Chondrocyte (in vitro differentiated cells): ENCODE results near the gene FHIP1B. TPM values are rescaled to one million over a fixed set of nuclear protein-coding genes. Genes with fewer than 3 reads are reported as not detected.

Experiments
- DNase-seq: peaks from one replicate; pipeline ENCODE4 v3.0.0; 2021; ENCODE audit warnings: mixed read lengths, low spot score
- H3K27ac Mint-ChIP-seq: one replicate; pipeline ENCODE4 v1.8.0; 2021; ENCODE audit warnings: mild to moderate bottlenecking, moderate library complexity, mixed read lengths; ENCODE audit not compliant: unreplicated experiment
- H3K27me3 Mint-ChIP-seq: 2 replicates; pipeline ENCODE4 v1.8.0; 2021; ENCODE audit warnings: low read depth, mixed read lengths
- H3K36me3 Mint-ChIP-seq: 2 replicates; pipeline ENCODE4 v1.8.0; 2021; ENCODE audit warnings: low read depth, mixed read lengths
- H3K4me1 Mint-ChIP-seq: 2 replicates; pipeline ENCODE4 v1.8.0; 2021; ENCODE audit warnings: low read depth, mild to moderate bottlenecking, mixed read lengths
- H3K4me3 Mint-ChIP-seq: one replicate; pipeline ENCODE4 v1.8.0; 2021; ENCODE audit warnings: mild to moderate bottlenecking, moderate library complexity, mixed read lengths; ENCODE audit not compliant: unreplicated experiment
- H3K9me3 Mint-ChIP-seq: 2 replicates; pipeline ENCODE4 v1.8.0; 2021; ENCODE audit warnings: low read depth, mixed read lengths
- CTCF ChIP-seq: fragments of 200-600 bp; sonication (generic); IDR thresholded peaks from 2 replicates; pipeline ENCODE4 v1.5.0; 2021; ENCODE audit warnings: antibody characterized with exemption, mild to moderate bottlenecking, moderate library complexity
- total RNA-seq: library from RNA; stranded (reverse); gene quantifications from 3 replicates; pipeline ENCODE4 v1.2.1, GENCODE V29; 2021

The FHIP1B gene
- total RNA-seq, 1 donor from 2014 or later = 19.8 TPM

- TF ChIP-seq CTCF = no peak
- H3K36me3 Mint-ChIP-seq = no peaks in the 10 kb centered on the region
- H3K27ac Mint-ChIP-seq = no peak overlapping the region
- no peak overlapping the region for H3K4me3 Mint-ChIP-seq
- H3K9me3 Mint-ChIP-seq = no peaks in the 10 kb centered on the region
- peaks cover 28% of the 10 kb centered on the region for H3K27me3 Mint-ChIP-seq
- no peak for DNase-seq
- no peaks in the 10 kb centered on the region for H3K4me1 Mint-ChIP-seq
These were observed 6.3 kb upstream of the FHIP1B start for GRCh38 chr11:6240781-6241180.

GRCh38 chr11:6240139-6240538 is 5.7 kb upstream of the FHIP1B start:
- Mint-ChIP-seq H3K27ac (no peak overlapping the region), H3K4me3 (no peak overlapping the region), H3K9me3 (no peaks in the 10 kb centered on the region), H3K36me3 (no peaks in the 10 kb centered on the region), H3K27me3 (peaks cover 23% of the 10 kb centered on the region), H3K4me1 (peaks cover 3% of the 10 kb centered on the region)
- DNase-seq = no peak
- no peak for TF ChIP-seq CTCF

- Mint-ChIP-seq H3K36me3 (no peaks in the 10 kb centered on the region), H3K4me3 (no peak within 1 kb of the TSS), H3K27me3 (peaks cover 17% of the 10 kb centered on the region), H3K9me3 (no peaks in the 10 kb centered on the region), H3K4me1 (peaks cover 10% of the 10 kb centered on the region), H3K27ac (no peak within 1 kb of the TSS)
- TF ChIP-seq CTCF = no peak
- no peak for DNase-seq
These were observed 4.5 kb upstream of the FHIP1B start, which contains the start of gene CNGA4 for GRCh38 chr11:6238902-6239301. Gene CNGA4 (plus strand): TSS chr11:6239089. CDS start chr11:6239207, 118 bp downstream.

GRCh38 chr11:6237761-6238302 is 3.4 kb upstream of the FHIP1B start:
- Mint-ChIP-seq H3K9me3 (no peaks in the 10 kb centered on the region), H3K36me3 (no peaks in the 10 kb centered on the region), H3K4me1 (peaks cover 20% of the 10 kb centered on the region), H3K4me3 (no peak overlapping the region), H3K27ac (no peak overlapping the region), H3K27me3 (peaks cover 8% of the 10 kb centered on the region)
- no peak for DNase-seq
- TF ChIP-seq CTCF = no peak

- no peak for DNase-seq
- no peak for TF ChIP-seq CTCF
- Mint-ChIP-seq H3K27ac (no peak overlapping the region), H3K4me3 (no peak overlapping the region), H3K9me3 (no peaks in the 10 kb centered on the region), H3K36me3 (no peaks in the 10 kb centered on the region), H3K4me1 (peaks cover 21% of the 10 kb centered on the region), H3K27me3 (peaks cover 4% of the 10 kb centered on the region)
These were observed 2.8 kb upstream of the FHIP1B start for GRCh38 chr11:6237266-6237665.
